H1 (cell line): ENCODE results near the gene VPS51. TPM values are rescaled to one million over a fixed set of nuclear protein-coding genes. Genes with fewer than 3 reads are reported as not detected.

Experiments used
- CTCF ChIA-PET: fragments of 300-600 bp; sonication (Branson Sonifier 250); formaldehyde crosslinking; loops from one replicate; lab custom pipeline; 2021; ENCODE audit not compliant: partially characterized antibody; lab: Charles Lee
- POLR2A ChIA-PET: fragments of 300-600 bp; sonication (Branson Sonifier 250); formaldehyde crosslinking; loops from one replicate; lab custom pipeline; 2021; ENCODE audit warnings: inconsistent platforms; ENCODE audit not compliant: partially characterized antibody; lab: Charles Lee
- DNase-seq, 2 experiments: peaks; one replicate each; pipeline versions ENCODE4 v3.0.0 to v3.0.0-alpha.2; 2010 to 2022; ENCODE audit warnings: low spot score in 2 of 2, low read depth in 1 of 2, mixed read lengths in 1 of 2
- FAIRE-seq: peaks from 2 replicates; lab custom pipeline; 2011; peaks lifted over from hg19 to GRCh38; lab: Jason Lieb, UNC
- H2AFZ ChIP-seq: 2 replicates; pipeline ENCODE4 v1.8.1; 2012; ENCODE audit warnings: low read length, inconsistent platforms
- H2AK5ac ChIP-seq: 2 replicates; pipeline ENCODE4 v1.6.1; 2013; ENCODE audit warnings: low read depth, low read length
- H2BK120ac ChIP-seq: replicated peaks from 2 replicates; pipeline ENCODE3; 2013; ENCODE audit warnings: low read depth, low read length, inconsistent platforms
- H2BK12ac ChIP-seq: 2 replicates; pipeline ENCODE4 v1.6.1; 2013; ENCODE audit warnings: low read depth, low read length
- H2BK15ac ChIP-seq: 2 replicates; pipeline ENCODE4 v1.6.1; 2013; ENCODE audit warnings: low read length
- H2BK20ac ChIP-seq: 2 replicates; pipeline ENCODE4 v1.6.1; 2013; ENCODE audit warnings: low read length
- H2BK5ac ChIP-seq: 2 replicates; pipeline ENCODE4 v1.6.1; 2013; ENCODE audit warnings: low read depth, low read length
- H3K14ac ChIP-seq: 2 replicates; pipeline ENCODE4 v1.6.1; 2013; ENCODE audit warnings: inconsistent platforms; ENCODE audit not compliant: insufficient read length
- H3K18ac ChIP-seq: 2 replicates; pipeline ENCODE4 v1.6.1; 2013; ENCODE audit warnings: low read length; ENCODE audit errors: extremely low read depth
- H3K23ac ChIP-seq: 2 replicates; pipeline ENCODE4 v1.6.1; 2013; ENCODE audit warnings: inconsistent platforms; ENCODE audit not compliant: insufficient read length
- H3K23me2 ChIP-seq: 2 replicates; pipeline ENCODE4 v1.6.1; 2013; ENCODE audit warnings: low read depth, low read length
- H3K27ac ChIP-seq: 2 replicates; pipeline ENCODE4 v1.6.1; 2011; ENCODE audit warnings: low read depth, low read length, inconsistent platforms
- H3K27me3 ChIP-seq, 4 experiments: replicated peaks in 1 of 4; 1 replicate in 1 of 4; 2 replicates in 3 of 4; pipeline versions ENCODE4 v1.6.1 to v1.8.1; 2011 to 2013; ENCODE audit warnings: low read length in 3 of 4, mild to moderate bottlenecking in 3 of 4, inconsistent platforms in 2 of 4, mixed read lengths in 2 of 4, moderate library complexity in 1 of 4; ENCODE audit not compliant: control insufficient read depth in 3 of 4, insufficient read depth in 3 of 4; ENCODE audit errors: extremely low read depth in 1 of 4
- H3K36me3 ChIP-seq, 4 experiments: 2 replicates each; pipeline versions ENCODE4 v1.6.1 to v1.8.1; 2011 to 2013; ENCODE audit warnings: mild to moderate bottlenecking in 4 of 4, low read length in 3 of 4, moderate library complexity in 2 of 4, control low read depth in 1 of 4, inconsistent platforms in 1 of 4; ENCODE audit not compliant: insufficient read depth in 4 of 4, control insufficient read depth in 2 of 4
- H3K4ac ChIP-seq: replicated peaks from 2 replicates; pipeline ENCODE3; 2013; ENCODE audit warnings: low read length, low read depth, mixed read lengths, inconsistent platforms; ENCODE audit not compliant: insufficient read length
- H3K4me1 ChIP-seq, 4 experiments: replicated peaks in 1 of 4; 1 replicate in 1 of 4; 2 replicates in 3 of 4; pipeline versions ENCODE4 v1.6.1 to v1.8.1; 2011 to 2013; ENCODE audit warnings: low read length in 3 of 4, inconsistent platforms in 2 of 4, mixed read lengths in 1 of 4; ENCODE audit not compliant: insufficient read depth in 4 of 4, control insufficient read depth in 3 of 4
- H3K4me2 ChIP-seq, 2 experiments: 2 replicates each; pipeline versions ENCODE4 v1.6.1 to v1.8.1; 2011 to 2013; ENCODE audit warnings: low read depth in 2 of 2, low read length in 2 of 2, control low read depth in 1 of 2, inconsistent platforms in 1 of 2, mild to moderate bottlenecking in 1 of 2; ENCODE audit not compliant: insufficient read depth in 1 of 2
- H3K4me3 ChIP-seq, 4 experiments: fragments of 200-600, 300-600 bp in 1 of 4; sonication (generic), shearing (Covaris generic), sonication (Bioruptor Twin) in 1 of 4; 2 replicates each; pipeline versions ENCODE4 v1.5.1 to v1.8.1; 2011 to 2016; ENCODE audit warnings: low read length in 4 of 4, low read depth in 3 of 4, control low read depth in 2 of 4, inconsistent platforms in 2 of 4, mild to moderate bottlenecking in 2 of 4, mixed read lengths in 1 of 4, moderate library complexity in 1 of 4; ENCODE audit not compliant: insufficient read depth in 2 of 4; ENCODE audit errors: extremely low read depth in 1 of 4
- H3K56ac ChIP-seq: replicated peaks from 2 replicates; pipeline ENCODE3; 2013; ENCODE audit warnings: low read depth, mild to moderate bottlenecking, mixed read lengths, low read length, inconsistent platforms; ENCODE audit not compliant: insufficient read length
- H3K79me1 ChIP-seq: 2 replicates; pipeline ENCODE4 v1.6.1; 2013; ENCODE audit warnings: low read depth, low read length, control low read depth
- H3K79me2 ChIP-seq, 2 experiments: 2 replicates each; pipeline versions ENCODE4 v1.6.1 to v1.8.1; 2012 to 2013; ENCODE audit warnings: low read length in 2 of 2, mild to moderate bottlenecking in 2 of 2, inconsistent platforms in 1 of 2; ENCODE audit not compliant: insufficient read depth in 2 of 2, control insufficient read depth in 1 of 2
- H3K9ac ChIP-seq, 4 experiments: replicated peaks in 1 of 4; 1 replicate in 1 of 4; 2 replicates in 3 of 4; pipeline versions ENCODE4 v1.6.1 to v1.8.1; 2011 to 2013; ENCODE audit warnings: low read depth in 3 of 4, low read length in 3 of 4, control low read depth in 2 of 4, mild to moderate bottlenecking in 2 of 4, moderate library complexity in 2 of 4, inconsistent platforms in 1 of 4; ENCODE audit errors: extremely low read depth in 1 of 4
- H3K9me3 ChIP-seq, 2 experiments: 2 replicates each; pipeline versions ENCODE4 v1.6.1 to v1.8.1; 2012 to 2013; ENCODE audit warnings: mild to moderate bottlenecking in 2 of 2, moderate library complexity in 2 of 2, control low read depth in 1 of 2, inconsistent platforms in 1 of 2, low read depth in 1 of 2, low read length in 1 of 2, mixed read lengths in 1 of 2; ENCODE audit not compliant: insufficient read depth in 2 of 2
- H4K20me1 ChIP-seq, 2 experiments: replicated peaks in 1 of 2; 2 replicates each; pipeline versions ENCODE3 to v1.8.1; 2011 to 2013; ENCODE audit warnings: inconsistent platforms in 2 of 2, low read length in 2 of 2, mild to moderate bottlenecking in 1 of 2; ENCODE audit not compliant: insufficient read depth in 2 of 2, control insufficient read depth in 1 of 2
- H4K5ac ChIP-seq: 2 replicates; pipeline ENCODE4 v1.6.1; 2013; ENCODE audit warnings: low read length, low read depth, mixed read lengths, inconsistent platforms; ENCODE audit not compliant: insufficient read length
- H4K8ac ChIP-seq: 2 replicates; pipeline ENCODE4 v1.8.0; 2013; ENCODE audit warnings: mild to moderate bottlenecking, moderate library complexity, low read length, inconsistent platforms; ENCODE audit not compliant: insufficient read depth; ENCODE audit errors: extremely low read depth
- H4K91ac ChIP-seq: replicated peaks from 2 replicates; pipeline ENCODE3; 2013; ENCODE audit warnings: low read length, mixed read lengths, inconsistent platforms; ENCODE audit not compliant: insufficient read length
- CEBPB ChIP-seq: IDR thresholded peaks from 2 replicates; pipeline ENCODE4 v1.6.1; 2012; ENCODE audit warnings: low read depth, low read length
- EP300 ChIP-seq, 2 experiments: IDR thresholded peaks; 1 replicate in 1 of 2; 2 replicates in 1 of 2; pipeline ENCODE4 v1.6.1; 2011 to 2012; ENCODE audit warnings: low read depth in 2 of 2, low read length in 2 of 2, mild to moderate bottlenecking in 2 of 2, borderline replicate concordance in 1 of 2, inconsistent platforms in 1 of 2, moderate library complexity in 1 of 2
- JUN ChIP-seq: IDR thresholded peaks from 2 replicates; pipeline ENCODE4 v1.6.1; 2011; ENCODE audit warnings: low read depth, mild to moderate bottlenecking, improper control_type of control experiment, low read length
- POLR2AphosphoS5 ChIP-seq: IDR thresholded peaks from 2 replicates; pipeline ENCODE4 v1.6.1; 2011; ENCODE audit warnings: low read depth, low read length
- POU5F1 ChIP-seq: IDR thresholded peaks from 2 replicates; pipeline ENCODE4 v1.6.1; 2011; ENCODE audit warnings: low read depth, mild to moderate bottlenecking, low read length, moderate library complexity
- SIN3A ChIP-seq, 2 experiments: IDR thresholded peaks in 1 of 2; conservative IDR thresholded peaks in 1 of 2; 2 replicates each; pipeline ENCODE4 v1.6.1; 2011 to 2012; ENCODE audit warnings: low read length in 2 of 2, improper control_type of control experiment in 1 of 2, low read depth in 1 of 2, mild to moderate bottlenecking in 1 of 2
- TAF1 ChIP-seq: IDR thresholded peaks from 2 replicates; pipeline ENCODE4 v1.6.1; 2011; ENCODE audit warnings: mild to moderate bottlenecking, low read depth, low read length
- TCF12 ChIP-seq: IDR thresholded peaks from 2 replicates; pipeline ENCODE4 v1.6.1; 2011; ENCODE audit warnings: low read depth, mild to moderate bottlenecking, low read length
- TEAD4 ChIP-seq: IDR thresholded peaks from 2 replicates; pipeline ENCODE4 v1.6.1; 2012; ENCODE audit warnings: low read depth, low read length, inconsistent platforms, mixed read lengths
- WGBS, 2 experiments: shearing (Covaris generic) in 1 of 2; methylation state at CpG; one replicate each; pipeline versions ENCODE4 v1.1.6 to v1.1.7; 2013 to 2015; ENCODE audit warnings: low lambda C conversion rate in 2 of 2, mixed read lengths in 2 of 2, inconsistent platforms in 1 of 2, low coverage in 1 of 2, missing lambda C conversion rate in 1 of 2; ENCODE audit not compliant: insufficient replicate concordance in 2 of 2, insufficient coverage in 1 of 2, insufficient read length in 1 of 2; ENCODE audit errors: extremely low coverage in 1 of 2, missing lambda C conversion rate in 1 of 2; 5-methylcytosine and 5-hydroxymethylcytosine counted together
- polyA plus RNA-seq, 7 experiments: library from polyadenylated mRNA; depleted of rRNA in 3 of 7; stranded (reverse) in 5 of 7; unstranded in 2 of 7; fragments of >200 nt in 5 of 7; fragments of 200-250 nt in 2 of 7; gene quantifications; 1 replicate in 5 of 7; 2 replicates in 1 of 7; 4 replicates in 1 of 7; pipeline versions ENCODE4 v1.2.1 to v1.2.3, GENCODE V29; 2011 to 2013; ENCODE audit warnings: missing spikeins in 2 of 7, mixed read lengths in 2 of 7
- total RNA-seq: library from RNA; stranded (reverse); fragmentation: NEBNext Ultra II Directional; extraction: Animal tissue kit (Norgen Biotek cat#: 25700); gene quantifications from 2 replicates; pipeline ENCODE4 v1.2.1, GENCODE V29; 2021

The VPS51 gene
- total and polyA plus RNA-seq, 2 of the 8 experiments (the other 6 are each of a cell fraction or from before 2014, with no cell fraction given) = 97.4 to 142 TPM

- peaks cover 16% of the 10 kb centered on the region; the same call in 1 of the 2 replicates for H3K23me2 ChIP-seq
- no peak for FAIRE-seq
- H2AK5ac ChIP-seq = peak within 1 kb of the TSS; percentile 45; the same call in 1 of the 2 replicates
- H4K20me1 ChIP-seq = peaks cover 0 to 21% of the 10 kb centered on the region in 2 experiments
- no peaks in the 10 kb centered on the region for H3K9me3 ChIP-seq
- peak within 1 kb of the TSS; percentile 72 for H4K91ac ChIP-seq
- H3K9ac ChIP-seq = peak within 1 kb of the TSS; percentile 54 to 66 (median 58)
- peak within 1 kb of the TSS; percentile 71 to 95 for H3K4me2 ChIP-seq
- peaks cover 0 to 13% (median 3%) of the 10 kb centered on the region in 4 experiments; a peak in 2 of 8 replicates for H3K36me3 ChIP-seq
- H3K27me3 ChIP-seq = no peaks in the 10 kb centered on the region
- H2BK20ac ChIP-seq = 0 out of 2 replicates have a peak within 1 kb of the TSS, but pooled peaks have one; percentile 93
- no peak within 1 kb of the TSS for H2AFZ ChIP-seq
- peaks cover 2 to 26% (median 19%) of the 10 kb centered on the region in 4 experiments for H3K4me1 ChIP-seq
- peaks cover 8% of the 10 kb centered on the region for H3K79me1 ChIP-seq
- H2BK15ac ChIP-seq = no peak within 1 kb of the TSS; the same call in 1 of the 2 replicates
- no peak within 1 kb of the TSS for H2BK120ac ChIP-seq
- peak within 1 kb of the TSS; percentile 88; the same call in 1 of the 2 replicates for H2BK5ac ChIP-seq
- H3K79me2 ChIP-seq = peaks cover 0 to 6% of the 10 kb centered on the region in 2 experiments; a peak in 1 of 4 replicates
- POLR2A ChIA-PET = interaction anchor here (0.6 to 17.4 kb wide), 41 partner anchors 9 to 1097 kb away, joined by 3 to 305 read pairs (median 3); partner anchors contain the start of genes ARL2, BATF2, CAPN1 and CDCA5
- H3K4me3 ChIP-seq = peak within 1 kb of the TSS; percentile 76 to 90 (median 85)
- H3K27ac ChIP-seq = peak within 1 kb of the TSS; percentile 42; the same call in 1 of the 2 replicates
- no peak within 1 kb of the TSS for H3K14ac ChIP-seq
- peak within 1 kb of the TSS; percentile 71 for H3K18ac ChIP-seq
- H3K56ac ChIP-seq = no peak within 1 kb of the TSS
- 3% methylated on average over 32 of the region's 64 CpGs; no CpG with 5 or more reads in 1 of the 2 experiments for WGBS, 2 experiments
- H4K5ac ChIP-seq = peak within 1 kb of the TSS; percentile 78
- peak within 1 kb of the TSS; percentile 68; the same call in 1 of the 2 replicates for H2BK12ac ChIP-seq
- H3K23ac ChIP-seq = no peak within 1 kb of the TSS
- peak within 1 kb of the TSS; percentile 47 for H4K8ac ChIP-seq
- no peak within 1 kb of the TSS for H3K4ac ChIP-seq
- CTCF ChIA-PET = interaction anchor here (0.5 to 7.9 kb wide), 33 partner anchors 9 to 450 kb away, joined by 3 to 85 read pairs (median 5); partner anchors contain the start of genes ARL2, CAPN1, FAU and GPHA2
- peak; percentile 85 to 95 for DNase-seq
- TF ChIP-seq TCF12 (no peak), POLR2AphosphoS5 (peak; percentile 92), POU5F1 (no peak), CEBPB (no peak), SIN3A (conservative IDR thresholded peaks at IDR 0.05 in 1 of 2, IDR thresholded peaks at IDR 0.05 in 1 of 2; ENCODE audit: low read depth in 1 of 2, low read length in 2 of 2) (peak in 1 of 2 experiments; percentile 46; a peak in 1 of 4 replicates), TAF1 (peak; percentile 83), JUN (no peak), TEAD4 (peak; percentile 33; the same call in 1 of the 2 replicates), EP300 (IDR thresholded peaks at IDR 0.05; ENCODE audit: borderline replicate concordance in 1 of 2, low read depth in 2 of 2, low read length in 2 of 2) (no peak)
Measured at GRCh38 chr11:65111744-65112545, 15.9 kb downstream of the VPS51 start, which contains the start of gene TM7SF2. TSS of gene TM7SF2 (plus strand) at chr11:65111872. CDS start at chr11:65112016, 144 bp downstream.
